HL-60 (cell line): ENCODE data around the gene C3orf20.

Source experiments
- POLR2AphosphoS5 ChIP-seq: IDR thresholded peaks from 2 replicates; pipeline ENCODE4 v1.6.1; 2012; ENCODE audit warnings: low read depth
- TF ChIP-seq, protein P1 (sequence below): IDR thresholded peaks from one replicate; pipeline ENCODE4 v1.5.1; 2011; ENCODE audit warnings: low read length, control low read depth, inconsistent platforms; ENCODE audit not compliant: insufficient read depth

DNA sequence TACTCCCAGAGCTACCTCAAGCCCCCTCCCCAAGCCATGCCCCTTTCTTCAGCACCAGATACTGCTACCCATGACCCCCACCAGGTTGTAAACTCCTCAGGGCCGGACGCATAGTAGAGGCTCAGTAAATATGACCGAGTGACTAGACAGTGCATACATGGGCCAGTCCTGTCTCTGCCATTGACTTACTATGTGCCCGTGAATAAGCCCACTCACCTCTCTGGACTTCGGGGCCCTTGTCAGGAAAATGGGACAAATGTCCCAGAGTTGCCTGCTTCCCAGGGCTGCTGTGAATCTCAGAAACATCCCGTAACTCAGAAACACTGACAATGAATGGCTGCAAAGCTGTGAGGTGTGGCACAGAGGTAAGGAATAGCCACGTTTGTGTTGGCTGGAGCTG, 95.7 kb downstream of the C3orf20 start:
- TF ChIP-seq POLR2AphosphoS5: no peak
- TF ChIP-seq, protein P1, sequence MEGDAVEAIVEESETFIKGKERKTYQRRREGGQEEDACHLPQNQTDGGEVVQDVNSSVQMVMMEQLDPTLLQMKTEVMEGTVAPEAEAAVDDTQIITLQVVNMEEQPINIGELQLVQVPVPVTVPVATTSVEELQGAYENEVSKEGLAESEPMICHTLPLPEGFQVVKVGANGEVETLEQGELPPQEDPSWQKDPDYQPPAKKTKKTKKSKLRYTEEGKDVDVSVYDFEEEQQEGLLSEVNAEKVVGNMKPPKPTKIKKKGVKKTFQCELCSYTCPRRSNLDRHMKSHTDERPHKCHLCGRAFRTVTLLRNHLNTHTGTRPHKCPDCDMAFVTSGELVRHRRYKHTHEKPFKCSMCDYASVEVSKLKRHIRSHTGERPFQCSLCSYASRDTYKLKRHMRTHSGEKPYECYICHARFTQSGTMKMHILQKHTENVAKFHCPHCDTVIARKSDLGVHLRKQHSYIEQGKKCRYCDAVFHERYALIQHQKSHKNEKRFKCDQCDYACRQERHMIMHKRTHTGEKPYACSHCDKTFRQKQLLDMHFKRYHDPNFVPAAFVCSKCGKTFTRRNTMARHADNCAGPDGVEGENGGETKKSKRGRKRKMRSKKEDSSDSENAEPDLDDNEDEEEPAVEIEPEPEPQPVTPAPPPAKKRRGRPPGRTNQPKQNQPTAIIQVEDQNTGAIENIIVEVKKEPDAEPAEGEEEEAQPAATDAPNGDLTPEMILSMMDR: no peak
